Measurements from ENCODE around the gene EIF3I. TPM values are rescaled to one million over a fixed set of nuclear protein-coding genes. Genes with fewer than 3 reads are reported as not detected.
A peak's percentile ranks its signal among the peaks of the same experiment; 100 is the strongest.

EIF3I gene
- total RNA-seq, 1 donor from 2014 or later: 283 TPM

- no peak for DNase-seq (ENCODE audit: low read depth)
Measured at GRCh38 chr1:32198237-32199042, 23.8 kb upstream of the EIF3I start.

DNA sequence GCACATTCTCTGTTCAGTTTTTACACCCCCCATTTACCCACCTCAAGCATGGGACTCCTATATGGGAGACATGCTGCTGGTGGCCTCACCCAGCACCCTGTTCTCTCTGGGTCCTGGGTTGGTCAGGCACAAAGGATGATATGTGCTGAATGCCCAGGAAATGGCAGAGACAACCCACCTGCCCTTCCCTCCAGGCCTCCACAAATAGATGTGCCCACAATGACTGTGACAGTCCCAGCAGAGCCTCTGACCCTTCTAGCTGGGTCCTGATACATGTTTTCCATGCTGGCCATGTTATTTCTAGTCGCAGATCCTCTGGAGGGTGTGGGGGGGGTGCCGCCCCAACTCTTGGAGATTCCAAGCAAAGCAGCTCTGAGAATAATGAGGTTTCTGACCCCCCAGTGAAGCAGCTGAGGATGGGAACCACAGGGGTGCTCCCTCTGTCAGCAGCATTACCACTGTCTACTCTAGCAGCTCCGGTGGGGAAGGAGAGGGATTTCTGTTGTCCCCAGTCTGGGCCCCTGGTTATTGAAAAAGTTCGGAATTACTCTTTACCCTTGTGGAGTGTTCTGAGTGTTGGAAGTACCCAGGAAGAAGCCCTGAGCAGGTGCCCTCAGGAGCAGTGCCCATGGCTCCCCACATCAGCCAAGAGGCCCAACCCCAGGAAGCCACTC is 23.0 kb upstream of the EIF3I start:
- no peak for DNase-seq (ENCODE audit: low read depth)

- DNase-seq (ENCODE audit: low read depth): no peak
Measured at GRCh38 chr1:32199717-32200072, 22.5 kb upstream of the EIF3I start.

- peak; percentile 34 for DNase-seq (ENCODE audit: low read depth)
Measured at GRCh38 chr1:32200226-32201010, 21.8 kb upstream of the EIF3I start, which contains the start of gene CCDC28B. CCDC28B (plus strand) TSS chr1:32200595; CDS start chr1:32201936, 1,341 bp downstream.

- peak; percentile 44 for DNase-seq (ENCODE audit: low read depth)
Measured at GRCh38 chr1:32201011-32201855, 21.0 kb upstream of the EIF3I start.

- no peak for DNase-seq (ENCODE audit: low read depth)
Measured at GRCh38 chr1:32204943-32205361, 17.3 kb upstream of the EIF3I start.

DNA sequence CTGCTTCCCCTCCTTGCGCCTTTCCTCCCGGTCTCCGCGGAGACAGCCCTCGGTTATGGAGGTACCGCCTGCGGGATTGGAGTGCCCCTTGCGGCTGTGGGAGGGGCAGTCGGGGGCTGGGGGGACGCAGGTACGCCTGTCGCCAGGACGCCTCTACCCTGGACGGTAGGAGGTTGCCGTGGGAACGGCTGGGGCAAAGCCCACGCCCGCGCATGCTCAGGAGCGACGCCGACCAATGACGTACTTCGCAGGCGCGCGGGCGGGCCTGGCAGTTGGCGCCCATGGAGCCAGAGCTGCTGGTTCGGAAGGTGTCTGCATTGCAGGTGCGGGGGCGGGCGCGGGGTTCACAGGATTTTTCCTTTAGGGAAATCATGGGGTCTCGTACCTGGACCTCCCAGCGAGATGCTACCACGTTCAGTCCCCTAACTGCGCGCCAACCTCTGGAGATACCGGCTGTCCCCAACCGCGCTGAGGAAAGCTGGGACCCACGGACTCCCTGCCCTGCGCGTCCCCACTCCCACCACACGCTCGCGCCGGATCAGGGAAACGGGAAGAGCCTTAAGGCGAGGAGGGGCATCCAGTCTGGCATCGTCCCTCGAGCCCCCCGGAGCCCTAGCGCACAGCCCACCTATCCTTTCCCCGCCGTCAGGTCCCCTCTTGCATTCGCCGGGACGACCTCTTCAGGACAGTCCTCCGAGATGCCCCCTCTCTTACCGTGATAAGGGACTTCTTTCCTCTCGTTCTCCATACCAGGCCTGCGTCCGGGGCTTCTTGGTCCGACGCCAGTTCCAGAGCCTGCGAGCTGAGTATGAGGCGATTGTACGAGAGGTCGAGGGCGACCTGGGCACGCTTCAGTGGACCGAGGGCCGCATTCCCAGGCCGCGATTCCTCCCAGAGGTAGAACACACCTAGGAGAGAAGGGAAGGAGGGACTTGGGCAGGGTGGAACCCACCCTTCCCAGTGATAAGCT is 16.5 kb upstream of the EIF3I start, which contains the start of gene IQCC:
Gene IQCC, plus strand, starts transcription at position 271 of the 970 bp plus-strand sequence. Its CDS starts 11 bp downstream, at position 282.
- DNase-seq (ENCODE audit: low read depth): peak; percentile 66

DNA sequence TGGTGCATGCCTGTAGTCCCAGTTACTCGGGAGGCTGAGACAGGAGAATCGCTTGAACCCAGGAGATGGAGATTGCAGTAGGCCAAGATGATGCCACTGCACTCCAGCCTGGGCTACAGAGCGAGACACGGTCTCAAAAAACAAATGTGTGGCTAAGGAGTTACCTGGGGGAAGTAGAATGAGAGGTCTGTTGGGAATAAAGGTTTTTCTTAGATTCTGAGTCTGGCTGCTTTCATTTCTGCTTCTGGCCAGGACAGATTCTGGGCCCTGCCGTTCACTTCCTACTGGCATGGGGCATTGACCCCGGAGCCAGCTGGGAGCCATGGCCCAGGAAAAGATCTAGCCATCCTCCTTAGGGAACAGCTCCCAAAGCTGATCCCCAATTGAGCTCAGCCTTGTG is 13.7 kb upstream of the EIF3I start:
- DNase-seq (ENCODE audit: low read depth): no peak

DNA sequence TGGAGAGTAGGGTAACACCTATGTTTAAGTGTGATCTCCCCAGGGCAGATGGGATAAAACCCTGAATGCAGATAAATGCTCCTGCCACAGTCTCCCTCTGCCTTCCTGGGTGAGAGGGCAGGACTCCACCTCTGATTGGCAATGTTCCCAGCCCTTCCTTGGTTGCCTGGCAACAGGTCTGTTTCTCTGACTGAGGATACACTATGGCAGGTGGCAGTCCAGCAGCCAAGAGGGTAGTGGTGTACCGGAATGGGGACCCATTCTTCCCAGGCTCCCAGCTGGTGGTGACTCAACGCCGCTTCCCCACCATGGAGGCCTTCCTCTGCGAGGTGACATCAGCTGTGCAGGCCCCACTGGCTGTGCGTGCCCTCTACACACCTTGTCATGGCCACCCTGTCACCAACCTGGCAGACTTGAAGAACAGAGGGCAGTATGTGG is 13.3 kb upstream of the EIF3I start, which contains the start of gene DCDC2B:
Gene DCDC2B, plus strand, starts transcription at position 199 of the 438 bp plus-strand sequence. Its CDS starts 5 bp downstream, at position 204.
- DNase-seq (ENCODE audit: low read depth): peak; percentile 85

DNA sequence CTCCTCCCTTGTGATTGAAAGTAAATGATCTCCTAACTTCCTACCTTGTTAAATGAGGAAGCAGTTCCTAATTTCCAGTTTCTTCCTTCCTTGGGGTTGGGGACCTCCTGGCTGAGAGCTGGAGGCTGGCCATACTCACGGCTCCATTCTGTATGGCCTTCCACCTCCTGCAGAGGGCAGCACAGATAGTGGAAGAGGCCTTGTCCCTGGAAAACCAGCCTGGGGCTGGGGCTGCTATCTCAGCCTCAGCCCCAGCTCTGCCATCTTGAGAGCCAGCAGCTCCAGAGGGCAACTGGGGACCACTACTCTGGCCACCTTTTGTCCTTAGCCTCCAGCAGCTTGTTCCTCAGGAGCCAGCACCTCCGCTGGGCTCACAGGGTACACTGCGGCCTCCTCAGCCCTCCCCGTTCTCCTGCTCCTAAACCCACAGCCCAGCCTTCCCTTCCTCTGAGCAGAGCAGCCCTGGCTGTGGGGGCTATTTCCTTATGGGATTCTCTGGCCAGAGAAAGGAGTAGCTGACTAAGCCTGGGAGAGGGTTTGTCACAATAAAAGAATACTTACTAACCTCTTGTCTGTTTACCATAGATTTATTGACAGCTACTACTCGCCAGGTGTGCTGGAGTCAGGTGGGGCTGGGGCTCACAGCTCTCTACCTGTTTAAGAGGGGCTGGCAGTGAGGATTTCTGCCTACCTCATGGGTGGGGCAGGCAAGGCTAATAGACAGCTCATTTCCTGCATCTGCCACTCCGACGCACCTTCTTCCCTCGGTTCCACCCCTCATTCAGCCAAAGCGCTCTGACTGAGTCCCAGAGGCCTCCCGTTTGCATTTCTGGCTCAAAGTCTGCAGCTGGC is 6.4 kb upstream of the EIF3I start:
- DNase-seq (ENCODE audit: low read depth): peak; percentile 46

DNA sequence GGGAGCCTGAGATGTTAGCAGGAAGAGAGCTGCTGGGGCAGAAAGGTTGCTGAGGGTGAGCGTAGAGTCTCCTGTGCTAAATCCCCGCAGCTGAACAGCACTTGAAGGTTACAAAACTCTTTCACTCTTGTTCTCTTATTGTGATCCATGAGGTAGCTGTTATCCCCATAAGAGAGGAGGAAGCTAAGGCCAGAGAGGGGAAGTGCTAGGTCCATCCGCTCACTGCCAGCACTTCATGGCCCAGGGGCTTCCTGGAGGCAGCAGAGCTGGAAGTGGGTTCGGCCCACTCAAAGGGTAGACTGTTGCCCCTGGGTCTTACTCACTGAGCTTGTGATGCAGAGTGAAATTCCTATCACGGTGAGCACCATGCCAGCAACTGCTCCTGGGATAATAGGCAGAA is 5.6 kb upstream of the EIF3I start:
- no peak for DNase-seq (ENCODE audit: low read depth)

DNA sequence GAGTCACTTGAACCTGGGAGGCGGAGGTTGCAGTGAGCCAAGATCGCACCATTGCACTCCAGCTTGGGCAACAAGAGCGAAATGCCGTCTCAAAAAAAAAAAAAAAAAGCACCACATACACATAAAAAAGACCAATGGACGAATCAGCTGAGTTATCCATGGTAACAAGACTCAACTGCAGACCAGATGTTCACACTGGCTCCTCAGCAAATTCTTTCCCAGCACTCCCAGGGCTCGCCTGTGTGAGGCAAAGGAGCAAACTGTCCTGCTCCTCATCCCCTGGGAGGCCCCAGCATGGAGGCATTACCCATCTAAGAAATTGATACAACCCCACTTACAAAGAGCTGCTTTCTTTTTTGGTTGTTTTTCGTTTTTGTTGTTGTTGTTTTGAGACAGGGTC is 3.2 kb upstream of the EIF3I start:
- DNase-seq (ENCODE audit: low read depth): no peak

DNA sequence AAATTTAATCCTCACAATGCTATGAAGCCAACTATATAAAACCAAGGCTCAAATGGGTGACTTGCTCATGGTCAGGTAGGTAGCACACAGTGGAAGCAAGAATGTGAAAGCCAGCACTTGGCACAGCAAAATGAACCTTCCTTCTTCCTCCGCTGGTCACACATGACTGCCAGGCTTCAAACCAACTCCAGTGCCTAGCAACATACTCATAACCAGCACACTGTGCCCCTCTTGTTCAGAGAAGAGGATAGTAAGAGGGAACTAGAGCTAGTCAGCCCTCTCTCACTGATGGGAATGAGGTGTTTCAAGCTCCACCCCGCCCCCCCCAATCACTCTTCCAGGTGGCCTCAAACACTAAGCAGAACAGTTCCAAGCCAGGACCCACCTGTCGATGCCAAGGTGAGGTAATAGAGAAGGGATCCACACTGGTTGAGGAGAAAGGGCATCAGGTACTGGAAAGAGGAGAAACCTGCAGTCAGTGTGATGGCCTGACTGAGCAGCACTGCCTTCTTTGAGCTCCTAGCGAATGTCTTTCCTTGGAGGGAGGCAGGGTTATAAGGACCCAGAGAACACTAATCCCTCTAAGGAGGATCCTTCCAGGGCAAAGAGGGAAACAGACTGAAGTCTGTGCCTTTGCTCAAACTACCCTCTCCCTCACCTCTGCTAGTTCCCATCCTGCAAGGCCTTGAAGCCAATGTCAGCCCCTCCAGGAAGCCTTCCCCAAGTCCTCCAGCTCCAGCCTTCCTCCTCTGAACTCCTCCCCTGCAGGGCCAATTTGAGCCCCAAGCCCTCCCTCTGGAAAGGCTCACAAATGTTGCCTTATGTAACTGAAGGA is 1.2 kb upstream of the EIF3I start:
- DNase-seq (ENCODE audit: low read depth): peak; percentile 88

GRCh38 chr1:32221581-32221979 is 627 bp upstream of the EIF3I start:
- no peak for DNase-seq (ENCODE audit: low read depth)

GRCh38 chr1:32223683-32224082 is 1.5 kb downstream of the EIF3I start:
- no peak for DNase-seq (ENCODE audit: low read depth)

- DNase-seq (ENCODE audit: low read depth): no peak
Measured at GRCh38 chr1:32224285-32224684, 2.1 kb downstream of the EIF3I start.

DNA sequence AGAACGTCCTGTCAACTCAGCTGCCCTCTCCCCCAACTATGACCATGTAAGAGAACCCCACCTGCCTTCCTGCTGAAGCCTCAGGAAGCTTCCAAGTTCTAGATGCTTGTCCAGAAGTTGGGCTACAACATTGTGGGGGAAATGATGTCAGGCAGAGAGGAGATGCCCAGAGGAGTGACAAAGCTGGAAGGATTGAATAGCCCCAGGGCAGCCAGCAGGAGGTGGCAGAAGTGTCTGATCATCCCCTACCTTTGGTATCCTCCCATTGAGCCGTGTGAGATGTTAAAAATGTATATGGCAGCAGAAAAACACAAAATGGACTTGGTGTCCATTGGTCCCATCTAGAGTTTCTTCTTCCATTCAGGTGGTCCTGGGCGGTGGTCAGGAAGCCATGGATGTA is 6.6 kb downstream of the EIF3I start:
- DNase-seq (ENCODE audit: low read depth): no peak

DNA sequence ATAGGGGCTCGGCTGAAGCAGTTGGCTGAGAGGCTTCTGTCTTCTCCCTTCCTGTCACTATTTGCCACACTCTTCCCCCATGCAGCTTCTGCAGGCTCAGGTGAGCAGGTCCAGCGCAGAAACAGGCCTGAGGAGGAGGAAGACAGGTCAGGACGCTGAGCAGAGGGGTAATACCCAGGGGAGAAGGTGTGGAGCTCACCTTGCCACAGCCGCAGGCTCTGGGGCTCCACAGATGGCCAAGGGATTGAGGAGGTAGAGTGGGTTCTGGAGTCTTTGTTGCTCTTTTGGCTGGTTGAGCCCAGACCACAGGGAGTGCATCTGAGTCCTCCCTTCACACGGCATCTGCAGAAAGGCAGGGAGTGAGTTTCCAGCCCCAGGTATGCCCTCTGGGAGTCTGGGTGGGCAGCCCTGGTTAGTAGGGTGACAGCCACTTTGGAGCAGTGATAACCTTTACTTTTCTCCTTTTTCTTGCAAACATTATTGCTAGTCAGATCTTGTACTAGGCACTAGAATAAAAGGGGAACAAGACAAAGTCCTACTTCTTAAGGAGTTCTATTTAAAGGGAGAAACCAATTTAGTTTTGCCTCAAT is 9.7 kb downstream of the EIF3I start:
- no peak for DNase-seq (ENCODE audit: low read depth)

All from renal cortical epithelial cell (primary cell).